HG03095 (cell line): ENCODE results near the gene RAP2B.

ENCODE experiments used
- ATAC-seq: cut with Tn5 transposase; IDR thresholded peaks from one replicate; pipeline ENCODE4 v1.9.1; 2021; ENCODE audit warnings: moderate library complexity; ENCODE audit not compliant: unreplicated experiment

Gene RAP2B

GRCh38 chr3:153159771-153160397 lies 2.1 kb upstream of the RAP2B start:
- ATAC-seq, result no peak

GRCh38 chr3:153160451-153161137 lies 1.4 kb upstream of the RAP2B start:
- peak; percentile 18 for ATAC-seq

DNA sequence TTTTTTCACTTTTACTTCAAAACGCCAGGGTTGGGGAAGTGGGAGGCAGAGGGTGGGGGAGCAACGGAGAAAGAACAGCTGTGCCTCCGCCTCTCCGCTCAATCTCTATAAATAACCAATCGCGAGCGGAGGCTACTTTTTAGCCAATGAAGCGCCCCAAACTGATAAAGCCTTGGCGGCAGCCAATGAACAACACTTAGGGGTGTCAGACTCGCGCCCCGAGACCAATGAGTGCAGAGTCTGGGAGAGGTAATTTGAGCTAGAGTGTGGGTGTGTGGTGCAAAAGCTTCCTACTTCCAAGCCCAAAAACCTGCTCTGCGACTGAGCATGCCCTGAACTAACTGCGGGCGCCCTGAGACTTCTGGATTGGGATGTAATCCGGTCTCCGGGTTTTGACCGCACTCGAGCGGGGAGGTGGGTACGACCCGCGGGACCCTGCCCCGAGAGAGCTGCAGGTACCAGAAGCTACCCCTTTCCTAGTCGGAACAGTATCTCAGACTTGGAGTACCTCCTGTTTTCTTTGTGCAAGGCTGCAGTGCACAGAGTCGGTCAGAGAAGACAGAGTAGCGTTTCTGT lies 800 bp upstream of the RAP2B start:
- peak; percentile 77 for ATAC-seq

GRCh38 chr3:153162513-153163392 lies 727 bp downstream of the RAP2B start:
- ATAC-seq, result peak; percentile 6

GRCh38 chr3:153163393-153163724 lies 1.3 kb downstream of the RAP2B start:
- ATAC-seq, result no peak

- no peak for ATAC-seq
Observed at GRCh38 chr3:153163756-153164550, 1.9 kb downstream of the RAP2B start.

GRCh38 chr3:153165261-153165681 lies 3.2 kb downstream of the RAP2B start:
- no peak for ATAC-seq

GRCh38 chr3:153166206-153166605 lies 4.2 kb downstream of the RAP2B start:
- no peak for ATAC-seq

DNA sequence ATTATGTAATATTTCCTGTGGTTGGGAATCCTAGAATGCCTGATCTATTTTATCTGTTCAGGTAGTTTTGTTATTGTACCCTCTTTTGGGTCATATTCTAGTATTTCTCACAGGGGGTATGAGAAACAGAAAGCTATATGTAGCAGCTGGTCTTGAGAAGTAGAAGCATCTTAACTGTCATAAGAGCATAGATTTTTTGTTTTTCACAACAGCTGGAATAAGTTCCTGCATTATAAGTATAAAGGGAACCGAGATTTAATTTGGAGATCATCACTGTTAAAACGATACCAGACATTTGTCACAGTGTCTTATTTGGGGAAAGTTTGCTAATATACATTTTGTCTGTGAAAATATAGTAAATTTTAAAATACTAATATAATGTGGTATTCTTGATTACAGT lies 4.8 kb downstream of the RAP2B start:
- no peak for ATAC-seq

GRCh38 chr3:153169793-153170383 lies 7.9 kb downstream of the RAP2B start:
- ATAC-seq, result no peak

DNA sequence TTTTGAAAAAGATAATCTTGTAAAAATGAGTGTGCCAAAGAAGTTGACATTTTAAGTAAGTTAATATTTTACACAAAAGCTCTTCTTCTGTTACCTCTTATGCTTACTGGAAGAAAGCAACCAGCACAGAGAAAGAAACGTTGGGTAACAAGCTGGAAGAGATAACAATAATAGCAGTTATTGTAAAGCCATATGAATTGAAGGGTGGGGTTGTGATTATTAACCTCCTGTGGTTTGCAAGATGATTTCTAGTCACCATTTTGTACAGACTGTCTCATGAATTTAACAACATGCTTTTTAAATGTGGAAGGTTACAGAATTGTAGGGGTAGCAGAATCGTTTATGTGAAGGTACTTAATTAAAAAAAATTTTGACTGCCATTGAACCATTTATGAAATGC lies 9.2 kb downstream of the RAP2B start:
- ATAC-seq, result no peak

GRCh38 chr3:153171918-153172317 lies 9.9 kb downstream of the RAP2B start:
- no peak for ATAC-seq

GRCh38 chr3:153172796-153173757 lies 11.1 kb downstream of the RAP2B start:
- ATAC-seq, result no peak

DNA sequence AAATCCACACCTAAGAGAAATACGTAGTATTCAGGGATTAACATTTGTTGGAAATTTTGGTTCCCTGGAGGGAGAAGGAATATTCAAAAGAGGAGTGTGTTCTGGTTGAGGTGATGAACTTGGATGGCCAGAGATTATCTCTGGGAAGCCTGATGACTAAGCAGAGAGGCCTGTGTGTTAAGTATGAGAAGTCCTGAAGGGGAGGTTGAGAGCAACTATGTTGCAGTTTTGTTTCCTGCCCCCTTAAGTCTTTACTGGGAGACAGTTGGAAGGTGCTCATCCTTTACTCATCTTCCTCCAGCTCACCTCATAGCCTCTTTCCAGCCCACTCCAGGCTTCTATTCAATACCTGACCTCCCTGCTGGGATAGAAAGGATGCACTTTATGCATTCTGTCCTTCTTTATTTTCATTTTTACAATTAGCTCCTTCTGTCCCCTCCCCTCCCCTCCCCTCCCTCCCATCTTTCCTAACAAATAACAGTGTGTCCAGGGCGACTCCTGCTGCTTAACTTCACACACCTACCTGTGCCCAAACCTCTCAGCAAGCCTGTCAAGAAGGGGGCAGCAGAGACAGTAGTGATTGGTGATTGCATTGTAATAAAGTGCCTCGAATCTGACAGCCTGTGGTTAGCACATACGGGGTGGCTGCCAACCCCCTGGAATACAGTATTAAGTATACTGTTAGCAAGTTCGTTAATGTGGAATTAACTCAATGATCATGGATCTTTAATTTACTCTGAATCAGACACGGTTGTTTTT lies 11.9 kb downstream of the RAP2B start:
- no peak for ATAC-seq

DNA sequence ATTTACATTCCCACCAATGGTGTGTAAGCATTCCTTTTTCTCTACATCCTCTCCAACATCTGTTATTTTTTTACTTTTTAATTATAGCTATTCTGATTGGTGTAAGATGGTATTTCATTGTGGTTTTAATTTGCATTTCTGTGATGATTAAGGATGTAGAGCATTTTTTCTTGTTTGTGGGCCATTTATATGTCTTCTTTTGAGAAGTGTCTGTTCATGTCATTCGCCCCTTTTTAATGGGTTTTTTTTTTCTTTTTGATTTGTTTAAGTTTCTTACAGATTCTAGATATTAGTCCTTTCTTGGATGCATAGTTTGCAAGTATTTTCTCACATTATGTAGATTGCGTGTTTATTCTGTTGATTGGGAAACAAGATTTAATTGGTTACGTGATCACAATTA lies 14.2 kb downstream of the RAP2B start:
- no peak for ATAC-seq

GRCh38 chr3:153180860-153181372 lies 18.9 kb downstream of the RAP2B start:
- no peak for ATAC-seq

DNA sequence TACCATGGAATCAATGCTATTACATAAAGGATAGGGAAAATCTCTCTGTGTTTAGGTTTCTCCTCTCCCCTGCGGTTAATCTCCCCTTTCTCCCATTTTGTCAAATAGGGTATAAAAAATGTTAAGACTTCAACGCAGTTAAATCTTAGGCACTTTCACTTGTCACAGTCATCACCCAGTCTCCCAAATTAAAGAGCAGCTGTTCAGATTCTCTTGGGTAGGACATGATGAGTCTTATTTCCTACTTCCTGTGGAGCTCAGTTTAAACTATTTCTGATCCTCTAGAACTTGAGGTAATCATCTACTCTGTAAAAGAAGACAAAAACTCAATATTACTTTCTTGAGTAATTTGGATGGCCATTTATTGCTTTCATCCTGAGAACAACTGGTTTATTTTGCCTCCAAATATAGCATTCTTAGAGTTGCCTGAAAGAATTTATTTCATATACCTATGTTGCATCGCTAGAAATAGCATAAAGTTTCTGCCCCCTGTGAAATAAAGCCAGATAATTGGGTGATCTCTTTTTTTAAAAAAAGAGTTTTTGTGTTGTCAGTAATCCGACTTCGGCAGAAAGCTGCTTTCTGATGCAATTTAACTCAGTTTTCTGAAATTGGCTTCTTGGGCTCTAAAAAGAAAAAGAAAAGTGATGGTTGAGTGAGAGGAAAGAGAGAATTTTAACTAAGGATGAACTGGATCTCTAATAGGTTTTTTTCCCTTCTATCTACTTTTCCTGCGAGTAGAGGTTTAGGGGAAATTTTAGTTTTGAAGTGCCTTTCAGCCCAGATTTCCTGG lies 20.7 kb downstream of the RAP2B start:
- ATAC-seq, result no peak

DNA sequence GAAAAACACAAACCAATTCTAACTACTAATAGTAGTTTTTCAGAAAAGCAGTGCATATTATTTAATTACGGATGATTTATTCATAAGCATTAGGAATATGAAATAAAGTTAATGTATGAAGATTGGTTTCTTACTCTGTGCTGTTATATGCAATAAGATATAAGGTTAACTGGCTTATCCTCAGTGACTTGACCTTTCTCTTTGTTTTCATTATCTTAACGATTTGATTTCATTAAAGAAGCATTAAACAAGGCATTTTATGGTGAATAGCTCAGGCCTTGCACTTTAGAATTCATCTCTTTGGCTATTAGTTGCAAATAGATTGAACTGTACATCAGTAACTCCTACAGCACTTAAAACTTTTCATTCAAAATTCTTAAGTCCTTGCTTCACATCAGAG lies 28.9 kb downstream of the RAP2B start:
- no peak for ATAC-seq
